ENCODE results near the gene SPNS2. TPM values are rescaled to one million over a fixed set of nuclear protein-coding genes. Genes with fewer than 3 reads are reported as not detected.

SPNS2 gene
- total and polyA plus RNA-seq, 2 of the 8 experiments (the other 6 are each of a cell fraction or from before 2014, with no cell fraction given) = 1.2 to 1.5 TPM

DNA sequence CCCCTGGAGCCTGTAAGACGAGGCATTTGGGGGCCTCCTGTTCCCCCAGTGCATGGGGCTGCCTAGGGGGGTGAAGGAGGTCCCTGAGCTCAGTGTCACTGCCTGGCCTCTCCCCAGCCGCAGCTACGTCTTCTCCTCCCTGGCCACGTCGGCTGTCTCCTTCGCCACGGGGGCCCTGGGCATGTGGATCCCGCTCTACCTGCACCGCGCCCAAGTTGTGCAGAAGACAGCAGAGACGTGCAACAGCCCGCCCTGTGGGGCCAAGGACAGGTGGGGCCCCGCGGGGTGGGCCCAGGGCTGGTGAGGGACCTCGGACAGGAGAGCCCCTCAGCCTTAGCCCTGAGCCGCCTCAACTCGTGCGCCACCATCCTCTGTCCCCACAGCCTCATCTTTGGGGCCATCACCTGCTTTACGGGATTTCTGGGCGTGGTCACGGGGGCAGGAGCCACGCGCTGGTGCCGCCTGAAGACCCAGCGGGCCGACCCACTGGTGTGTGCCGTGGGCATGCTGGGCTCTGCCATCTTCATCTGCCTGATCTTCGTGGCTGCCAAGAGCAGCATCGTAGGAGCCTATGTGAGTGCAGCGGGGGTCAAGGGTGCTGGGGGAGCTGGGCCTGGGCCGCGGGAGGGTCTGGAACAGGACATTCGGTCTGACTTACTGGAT, 34.3 kb downstream of the SPNS2 start:
- Histone ChIP-seq H2AK5ac (ENCODE audit: low read depth, low read length) (no peak overlapping the region), H2AFZ (ENCODE audit: low read length) (no peak overlapping the region), H2BK5ac (ENCODE audit: low read depth, low read length) (no peak overlapping the region), H3K4me2 (ENCODE audit: insufficient read depth in 1 of 2, low read depth in 2 of 2, low read length in 2 of 2) (no peak overlapping the region), H4K20me1 (replicated peaks in 1 of 2; ENCODE audit: control insufficient read depth in 1 of 2, insufficient read depth in 2 of 2, low read length in 2 of 2) (peaks cover 6 to 9% of the 10 kb centered on the region in 2 experiments), H2BK15ac (ENCODE audit: low read length) (no peak overlapping the region), H2BK120ac (replicated peaks; ENCODE audit: low read depth, low read length) (no peak overlapping the region), H3K4ac (replicated peaks; ENCODE audit: insufficient read length, low read depth, low read length) (no peak overlapping the region), H3K14ac (ENCODE audit: insufficient read length) (no peak overlapping the region), H3K4me3 (ENCODE audit: extremely low read depth in 1 of 4, insufficient read depth in 2 of 4, low read depth in 3 of 4, low read length in 4 of 4) (no peak overlapping the region), H2BK12ac (ENCODE audit: low read depth, low read length) (no peak overlapping the region), H3K9ac (replicated peaks in 1 of 4; ENCODE audit: extremely low read depth in 1 of 4, low read depth in 3 of 4, low read length in 3 of 4) (no peak overlapping the region), H3K56ac (replicated peaks; ENCODE audit: insufficient read length, low read depth, low read length) (no peak overlapping the region), H3K23ac (ENCODE audit: insufficient read length) (no peak overlapping the region), H3K9me3 (ENCODE audit: insufficient read depth in 2 of 2, low read depth in 1 of 2, low read length in 1 of 2) (no peaks in the 10 kb centered on the region), H3K27ac (ENCODE audit: low read depth, low read length) (no peak overlapping the region), H3K23me2 (ENCODE audit: low read depth, low read length) (peaks cover 4% of the 10 kb centered on the region; the same call in 1 of the 2 replicates), H3K18ac (ENCODE audit: extremely low read depth, low read length) (no peak overlapping the region), H3K27me3 (replicated peaks in 1 of 4; ENCODE audit: control insufficient read depth in 3 of 4, extremely low read depth in 1 of 4, insufficient read depth in 3 of 4, low read length in 3 of 4) (peaks cover 0 to 36% (median 21%) of the 10 kb centered on the region in 4 experiments; a peak in 4 of 7 replicates), H4K5ac (ENCODE audit: insufficient read length, low read depth, low read length) (no peak overlapping the region), H3K4me1 (replicated peaks in 1 of 4; ENCODE audit: control insufficient read depth in 3 of 4, insufficient read depth in 4 of 4, low read length in 3 of 4) (peaks cover 0 to 29% (median 16%) of the 10 kb centered on the region in 4 experiments; a peak in 6 of 7 replicates), H3K79me1 (ENCODE audit: low read depth, low read length) (no peaks in the 10 kb centered on the region), H3K79me2 (ENCODE audit: control insufficient read depth in 1 of 2, insufficient read depth in 2 of 2, low read length in 2 of 2) (no peaks in the 10 kb centered on the region), H4K8ac (ENCODE audit: extremely low read depth, insufficient read depth, low read length) (no peak overlapping the region), H3K36me3 (ENCODE audit: control insufficient read depth in 2 of 4, insufficient read depth in 4 of 4, low read length in 3 of 4) (no peaks in the 10 kb centered on the region), H4K91ac (replicated peaks; ENCODE audit: insufficient read length, low read length) (no peak overlapping the region), H2BK20ac (ENCODE audit: low read length) (no peak overlapping the region)
- DNase-seq (ENCODE audit: low read depth in 1 of 2, low spot score in 2 of 2) (no peak), FAIRE-seq (no peak)
- 80% methylated on average over 29 of the region's 33 CpGs; no CpG with 5 or more reads in 1 of the 2 experiments for WGBS, 2 experiments (ENCODE audit: extremely low coverage in 1 of 2, insufficient coverage in 1 of 2, insufficient read length in 1 of 2, insufficient replicate concordance in 2 of 2, low coverage in 1 of 2, low lambda C conversion rate in 2 of 2, missing lambda C conversion rate in 1 of 2)
- POLR2A ChIA-PET (ENCODE audit: partially characterized antibody) = interaction anchor here (32.8 to 37.1 kb wide), 2 partner anchors 4 to 14 kb away, joined by 546 read pairs; partner anchors contain the start of genes GGT6 and MYBBP1A
- no peak for TF ChIP-seq SIRT6 (IDR thresholded peaks at IDR 0.05; ENCODE audit: low read length)
- no peak for TF ChIP-seq SAP30 (IDR thresholded peaks at IDR 0.05; ENCODE audit: insufficient read depth, insufficient replicate concordance, low read length)
- TF ChIP-seq KDM4A (IDR thresholded peaks at IDR 0.05; ENCODE audit: low read depth, low read length, severe bottlenecking) = no peak
- no peak for TF ChIP-seq KDM1A (IDR thresholded peaks at IDR 0.05; ENCODE audit: borderline replicate concordance, low read length)
- no peak for TF ChIP-seq PHF8 (conservative IDR thresholded peaks at IDR 0.05; ENCODE audit: low read depth, low read length)
- TF ChIP-seq, protein P1, sequence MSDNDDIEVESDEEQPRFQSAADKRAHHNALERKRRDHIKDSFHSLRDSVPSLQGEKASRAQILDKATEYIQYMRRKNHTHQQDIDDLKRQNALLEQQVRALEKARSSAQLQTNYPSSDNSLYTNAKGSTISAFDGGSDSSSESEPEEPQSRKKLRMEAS (IDR thresholded peaks at IDR 0.05) = no peak
- TF ChIP-seq ZNF274 (IDR thresholded peaks at IDR 0.05; ENCODE audit: borderline replicate concordance, extremely low read depth, low read length) = no peak
- no peak for TF ChIP-seq BACH1 (IDR thresholded peaks at IDR 0.05; ENCODE audit: low read length)
- TF ChIP-seq CREB1 (IDR thresholded peaks at IDR 0.05) = no peak
- TF ChIP-seq MAFK (IDR thresholded peaks at IDR 0.05; ENCODE audit: low read depth, low read length) = no peak
- CTCF ChIA-PET (ENCODE audit: partially characterized antibody) = no interaction called here
